Erythroblast (primary cell): ENCODE results near the gene NHP2.

Source experiments
- GATA1 ChIP-seq: IDR thresholded peaks from 2 replicates; pipeline ENCODE4 v1.6.1; 2011; ENCODE audit warnings: low read depth, mild to moderate bottlenecking, control low read depth, low read length, moderate library complexity
- POLR2A ChIP-seq: IDR thresholded peaks from 2 replicates; pipeline ENCODE4 v1.6.1; 2011; ENCODE audit warnings: mild to moderate bottlenecking, low read length

DNA sequence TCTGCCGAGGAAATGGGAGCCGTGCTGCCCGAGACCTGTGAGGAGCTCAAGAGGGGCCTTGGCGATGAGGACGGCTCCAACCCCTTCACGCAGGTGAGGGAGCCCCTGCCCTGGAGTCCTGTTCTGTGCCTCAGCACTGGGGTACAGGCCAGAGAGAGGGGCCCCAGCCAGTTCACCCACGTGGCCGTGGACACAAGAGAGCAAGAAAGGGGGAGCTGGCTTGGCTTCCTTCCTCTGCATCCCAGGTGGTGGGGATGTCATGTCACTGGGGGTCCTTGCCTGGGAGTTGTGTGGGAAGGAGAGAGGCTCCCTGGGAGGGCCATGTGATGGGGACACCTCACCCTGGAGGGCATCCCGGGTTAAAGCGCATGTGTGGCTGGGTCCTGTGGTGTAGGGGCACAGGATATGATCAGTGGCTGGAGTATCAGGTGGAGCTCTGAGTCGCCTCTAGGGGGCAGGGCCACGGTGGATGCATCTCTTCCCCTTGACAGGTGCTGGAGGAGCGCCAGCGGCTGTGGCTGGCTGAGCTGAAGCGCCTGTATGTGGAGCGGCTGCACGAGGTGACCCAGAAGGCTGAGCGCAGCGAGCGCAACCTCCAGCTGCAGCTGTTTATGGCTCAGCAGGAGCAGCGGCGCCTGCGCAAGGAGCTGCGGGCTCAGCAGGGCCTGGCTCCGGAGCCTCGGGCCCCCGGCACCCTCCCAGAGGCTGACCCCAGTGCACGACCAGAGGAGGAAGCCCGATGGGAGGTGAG, 32.9 kb downstream of the NHP2 start:
- TF ChIP-seq POLR2A (no peak), GATA1 (no peak)
